ENCODE measurements around the gene SLC35A3.

DNA sequence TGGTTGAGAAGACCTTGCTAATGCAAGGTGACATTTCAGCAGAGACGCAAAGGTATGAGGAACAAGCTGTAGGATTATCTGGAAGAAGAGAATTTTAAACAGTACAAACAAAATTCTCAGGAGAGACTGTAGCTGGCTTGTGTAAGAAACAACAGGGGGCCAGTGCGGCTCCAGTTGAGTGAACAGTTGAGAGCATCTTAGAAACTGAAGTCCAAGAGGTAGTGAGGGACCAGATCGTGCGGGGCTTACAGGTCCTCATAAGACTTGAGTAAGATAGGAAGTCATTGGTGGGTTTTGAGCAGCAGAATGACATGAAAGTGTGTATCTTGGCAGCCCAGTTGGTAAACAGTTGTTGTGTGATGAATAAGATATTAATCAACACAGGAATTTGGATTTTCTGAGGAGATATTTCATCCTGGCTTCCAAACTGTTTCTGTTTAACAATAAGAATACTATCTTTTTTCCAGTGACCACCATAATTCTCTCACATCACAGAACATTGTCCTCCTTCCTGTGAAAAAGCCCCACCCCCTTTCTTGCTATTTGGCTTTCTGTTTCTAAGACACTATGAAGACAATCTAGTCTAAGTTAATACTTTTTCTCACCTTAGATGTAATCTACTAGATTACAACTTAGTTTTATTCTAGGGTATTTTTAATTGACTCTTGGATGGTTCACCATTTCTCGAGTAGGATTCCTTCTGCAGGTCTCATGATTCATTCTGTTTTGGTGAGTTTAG is 100.6 kb downstream of the SLC35A3 start:
- no peak for TF ChIP-seq YY1 (IDR thresholded peaks at IDR 0.05; ENCODE audit: low read depth, low read length)
- TF ChIP-seq SMC3 (IDR thresholded peaks at IDR 0.05; ENCODE audit: borderline replicate concordance, low read length), result no peak
- TF ChIP-seq, protein P1, sequence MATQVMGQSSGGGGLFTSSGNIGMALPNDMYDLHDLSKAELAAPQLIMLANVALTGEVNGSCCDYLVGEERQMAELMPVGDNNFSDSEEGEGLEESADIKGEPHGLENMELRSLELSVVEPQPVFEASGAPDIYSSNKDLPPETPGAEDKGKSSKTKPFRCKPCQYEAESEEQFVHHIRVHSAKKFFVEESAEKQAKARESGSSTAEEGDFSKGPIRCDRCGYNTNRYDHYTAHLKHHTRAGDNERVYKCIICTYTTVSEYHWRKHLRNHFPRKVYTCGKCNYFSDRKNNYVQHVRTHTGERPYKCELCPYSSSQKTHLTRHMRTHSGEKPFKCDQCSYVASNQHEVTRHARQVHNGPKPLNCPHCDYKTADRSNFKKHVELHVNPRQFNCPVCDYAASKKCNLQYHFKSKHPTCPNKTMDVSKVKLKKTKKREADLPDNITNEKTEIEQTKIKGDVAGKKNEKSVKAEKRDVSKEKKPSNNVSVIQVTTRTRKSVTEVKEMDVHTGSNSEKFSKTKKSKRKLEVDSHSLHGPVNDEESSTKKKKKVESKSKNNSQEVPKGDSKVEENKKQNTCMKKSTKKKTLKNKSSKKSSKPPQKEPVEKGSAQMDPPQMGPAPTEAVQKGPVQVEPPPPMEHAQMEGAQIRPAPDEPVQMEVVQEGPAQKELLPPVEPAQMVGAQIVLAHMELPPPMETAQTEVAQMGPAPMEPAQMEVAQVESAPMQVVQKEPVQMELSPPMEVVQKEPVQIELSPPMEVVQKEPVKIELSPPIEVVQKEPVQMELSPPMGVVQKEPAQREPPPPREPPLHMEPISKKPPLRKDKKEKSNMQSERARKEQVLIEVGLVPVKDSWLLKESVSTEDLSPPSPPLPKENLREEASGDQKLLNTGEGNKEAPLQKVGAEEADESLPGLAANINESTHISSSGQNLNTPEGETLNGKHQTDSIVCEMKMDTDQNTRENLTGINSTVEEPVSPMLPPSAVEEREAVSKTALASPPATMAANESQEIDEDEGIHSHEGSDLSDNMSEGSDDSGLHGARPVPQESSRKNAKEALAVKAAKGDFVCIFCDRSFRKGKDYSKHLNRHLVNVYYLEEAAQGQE (IDR thresholded peaks at IDR 0.05; ENCODE audit: low read depth, low read length), result no peak
- no peak for TF ChIP-seq POLR2A (IDR thresholded peaks at IDR 0.05; ENCODE audit: low read depth, low read length)
- TF ChIP-seq HCFC1 (IDR thresholded peaks at IDR 0.05; ENCODE audit: low read length), result no peak
- TF ChIP-seq, protein P2, sequence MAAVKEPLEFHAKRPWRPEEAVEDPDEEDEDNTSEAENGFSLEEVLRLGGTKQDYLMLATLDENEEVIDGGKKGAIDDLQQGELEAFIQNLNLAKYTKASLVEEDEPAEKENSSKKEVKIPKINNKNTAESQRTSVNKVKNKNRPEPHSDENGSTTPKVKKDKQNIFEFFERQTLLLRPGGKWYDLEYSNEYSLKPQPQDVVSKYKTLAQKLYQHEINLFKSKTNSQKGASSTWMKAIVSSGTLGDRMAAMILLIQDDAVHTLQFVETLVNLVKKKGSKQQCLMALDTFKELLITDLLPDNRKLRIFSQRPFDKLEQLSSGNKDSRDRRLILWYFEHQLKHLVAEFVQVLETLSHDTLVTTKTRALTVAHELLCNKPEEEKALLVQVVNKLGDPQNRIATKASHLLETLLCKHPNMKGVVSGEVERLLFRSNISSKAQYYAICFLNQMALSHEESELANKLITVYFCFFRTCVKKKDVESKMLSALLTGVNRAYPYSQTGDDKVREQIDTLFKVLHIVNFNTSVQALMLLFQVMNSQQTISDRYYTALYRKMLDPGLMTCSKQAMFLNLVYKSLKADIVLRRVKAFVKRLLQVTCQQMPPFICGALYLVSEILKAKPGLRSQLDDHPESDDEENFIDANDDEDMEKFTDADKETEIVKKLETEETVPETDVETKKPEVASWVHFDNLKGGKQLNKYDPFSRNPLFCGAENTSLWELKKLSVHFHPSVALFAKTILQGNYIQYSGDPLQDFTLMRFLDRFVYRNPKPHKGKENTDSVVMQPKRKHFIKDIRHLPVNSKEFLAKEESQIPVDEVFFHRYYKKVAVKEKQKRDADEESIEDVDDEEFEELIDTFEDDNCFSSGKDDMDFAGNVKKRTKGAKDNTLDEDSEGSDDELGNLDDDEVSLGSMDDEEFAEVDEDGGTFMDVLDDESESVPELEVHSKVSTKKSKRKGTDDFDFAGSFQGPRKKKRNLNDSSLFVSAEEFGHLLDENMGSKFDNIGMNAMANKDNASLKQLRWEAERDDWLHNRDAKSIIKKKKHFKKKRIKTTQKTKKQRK (IDR thresholded peaks at IDR 0.05; ENCODE audit: low read depth, low read length), result no peak
- no peak for TF ChIP-seq RAD51 (IDR thresholded peaks at IDR 0.05)
- no peak for TF ChIP-seq CHD1 (IDR thresholded peaks at IDR 0.05; ENCODE audit: low read depth, low read length)
- no peak for TF ChIP-seq SUPT20H (IDR thresholded peaks at IDR 0.05; ENCODE audit: borderline replicate concordance, control insufficient read depth, low read depth, low read length)
- TF ChIP-seq RFX5 (IDR thresholded peaks at IDR 0.05; ENCODE audit: low read depth, low read length), result no peak
- no peak for TF ChIP-seq EGR1 (IDR thresholded peaks at IDR 0.05; ENCODE audit: borderline replicate concordance in 1 of 2, low read depth in 2 of 2, low read length in 2 of 2)
- TF ChIP-seq MTA3 (IDR thresholded peaks at IDR 0.05; ENCODE audit: borderline replicate concordance, low read length), result no peak
